Neural cell (in vitro differentiated cells): ENCODE results near the gene MAP2K6. TPM values are rescaled to one million over a fixed set of nuclear protein-coding genes. Genes with fewer than 3 reads are reported as not detected.

Experiments used
- H2AFZ ChIP-seq: fragments of 200-600, 300-800 bp; sonication (generic), shearing (Covaris generic); 2 replicates; pipeline ENCODE4 v1.6.0; 2014; ENCODE audit warnings: low read depth, mild to moderate bottlenecking, antibody characterized with exemption, low read length, moderate library complexity
- H3F3A ChIP-seq: fragments of 200-600 bp; shearing (Covaris generic); 2 replicates; pipeline ENCODE4 v1.6.1; 2016; ENCODE audit warnings: mild to moderate bottlenecking, moderate library complexity, mixed read lengths, antibody characterized with exemption, low read length; ENCODE audit not compliant: insufficient read depth, poor library complexity, severe bottlenecking
- H3K27ac ChIP-seq: fragments of 200-600, 300-800 bp; sonication (generic), shearing (Covaris generic); 2 replicates; pipeline ENCODE4 v1.5.1; 2014; ENCODE audit warnings: mild to moderate bottlenecking, low read length, moderate library complexity
- H3K27me3 ChIP-seq: fragments of 300-800, 200-600 bp; sonication (generic), shearing (Covaris generic); 2 replicates; pipeline ENCODE4 v1.6.0; 2014; ENCODE audit warnings: mild to moderate bottlenecking, low read depth, low read length, moderate library complexity; ENCODE audit not compliant: insufficient read depth
- H3K36me3 ChIP-seq: fragments of 300-800, 200-600 bp; sonication (generic), shearing (Covaris generic); 2 replicates; pipeline ENCODE4 v1.5.1; 2014; ENCODE audit warnings: mild to moderate bottlenecking, antibody characterized with exemption, low read length, moderate library complexity; ENCODE audit not compliant: insufficient read depth
- H3K4me2 ChIP-seq: fragments of 300-800, 200-600 bp; sonication (generic), shearing (Covaris generic); 2 replicates; pipeline ENCODE4 v1.6.0; 2014; ENCODE audit warnings: mild to moderate bottlenecking, low read length
- H3K4me3 ChIP-seq: fragments of 300-800, 200-600 bp; sonication (generic), shearing (Covaris generic); 2 replicates; pipeline ENCODE4 v1.5.1; 2014; ENCODE audit warnings: mild to moderate bottlenecking, low read length, moderate library complexity
- H3K79me2 ChIP-seq: fragments of 200-600 bp; shearing (Covaris generic); replicated peaks from 2 replicates; pipeline ENCODE4 v1.6.0; 2014; ENCODE audit warnings: mild to moderate bottlenecking, low read length, moderate library complexity; ENCODE audit not compliant: insufficient read depth
- H3K9ac ChIP-seq: fragments of 300-800, 200-600 bp; sonication (generic), shearing (Covaris generic); 2 replicates; pipeline ENCODE4 v1.6.1; 2016; ENCODE audit warnings: mild to moderate bottlenecking, low read length, mixed read lengths
- H3K9me2 ChIP-seq: fragments of 200-600 bp; shearing (Covaris generic); 2 replicates; pipeline ENCODE4 v1.6.1; 2016; ENCODE audit warnings: mild to moderate bottlenecking, low read length, mixed read lengths; ENCODE audit not compliant: insufficient read depth
- H3K9me3 ChIP-seq: fragments of 200-600, 300-800 bp; sonication (generic), shearing (Covaris generic); 2 replicates; pipeline ENCODE4 v1.6.1; 2016; ENCODE audit warnings: mild to moderate bottlenecking, mixed run types, low read length, moderate library complexity, mixed read lengths
- H4K20me1 ChIP-seq: fragments of 200-600 bp; shearing (Covaris generic); 2 replicates; pipeline ENCODE4 v1.6.1; 2016; ENCODE audit warnings: mild to moderate bottlenecking, mixed run types; ENCODE audit not compliant: insufficient read depth
- CTCF ChIP-seq: fragments of 450-650 bp; IDR thresholded peaks from 2 replicates; pipeline ENCODE4 v1.5.1; 2014; ENCODE audit warnings: antibody characterized with exemption, mild to moderate bottlenecking, moderate library complexity; ENCODE audit not compliant: poor library complexity, severe bottlenecking
- EP300 ChIP-seq: fragments of 450-650 bp; conservative IDR thresholded peaks from 2 replicates; pipeline ENCODE4 v1.6.1; 2014; ENCODE audit warnings: antibody characterized with exemption, mild to moderate bottlenecking, moderate library complexity; ENCODE audit not compliant: poor library complexity, severe bottlenecking
- EZH2 ChIP-seq: fragments of 200-600, 300-800 bp; shearing (Covaris generic), sonication (generic); IDR thresholded peaks from 2 replicates; pipeline ENCODE4 v1.6.1; 2014; ENCODE audit warnings: antibody characterized with exemption, low read length, borderline replicate concordance, mild to moderate bottlenecking; ENCODE audit not compliant: insufficient read depth, poor library complexity, severe bottlenecking
- MXI1 ChIP-seq: fragments of 450-650 bp; conservative IDR thresholded peaks from 2 replicates; pipeline ENCODE4 v1.6.1; 2014; ENCODE audit warnings: antibody characterized with exemption, mild to moderate bottlenecking; ENCODE audit not compliant: poor library complexity, severe bottlenecking
- POLR2AphosphoS5 ChIP-seq: IDR thresholded peaks from 2 replicates; pipeline ENCODE4 v1.6.1; 2012
- RAD21 ChIP-seq: fragments of 450-650 bp; conservative IDR thresholded peaks from 2 replicates; pipeline ENCODE4 v1.6.1; 2014; ENCODE audit warnings: antibody characterized with exemption, mild to moderate bottlenecking, moderate library complexity
- REST ChIP-seq: IDR thresholded peaks from 2 replicates; pipeline ENCODE4 v1.6.1; 2012; ENCODE audit warnings: borderline replicate concordance
- SMC3 ChIP-seq: fragments of 450-650 bp; conservative IDR thresholded peaks from 2 replicates; pipeline ENCODE4 v1.6.1; 2014; ENCODE audit warnings: antibody characterized with exemption, mild to moderate bottlenecking, moderate library complexity; ENCODE audit not compliant: poor library complexity
- TAF1 ChIP-seq: IDR thresholded peaks from 2 replicates; pipeline ENCODE4 v1.6.1; 2012; ENCODE audit warnings: low read depth
- polyA plus RNA-seq: library from polyadenylated mRNA; depleted of rRNA; stranded (reverse); fragments of >200 nt; gene quantifications from 2 replicates; pipeline ENCODE4 v1.2.3, GENCODE V29; 2014

MAP2K6 gene
- polyA plus RNA-seq, 1 donor from 2014 or later: 10.5 TPM

- no peaks in the 10 kb centered on the region for H3K36me3 ChIP-seq
- no peak overlapping the region for H3K27ac ChIP-seq
- no peaks in the 10 kb centered on the region for H3K9me3 ChIP-seq
- TF ChIP-seq RAD21: no peak
- no peak for TF ChIP-seq SMC3
- no peak for TF ChIP-seq EZH2
- no peak for TF ChIP-seq POLR2AphosphoS5
- TF ChIP-seq REST: no peak
- TF ChIP-seq EP300: no peak
- TF ChIP-seq MXI1: no peak
- TF ChIP-seq TAF1: no peak
- no peaks in the 10 kb centered on the region for H3K27me3 ChIP-seq
- no peaks in the 10 kb centered on the region for H3K9me2 ChIP-seq
- H3K4me2 ChIP-seq: no peak overlapping the region
- no peaks in the 10 kb centered on the region for H3K79me2 ChIP-seq
- H2AFZ ChIP-seq: no peak overlapping the region
- H3K9ac ChIP-seq: no peak overlapping the region
- H3K4me3 ChIP-seq: no peak overlapping the region
- H3F3A ChIP-seq: no peaks in the 10 kb centered on the region
- no peaks in the 10 kb centered on the region for H4K20me1 ChIP-seq
Observed at GRCh38 chr17:69477204-69477902, 62.9 kb downstream of the MAP2K6 start.

DNA sequence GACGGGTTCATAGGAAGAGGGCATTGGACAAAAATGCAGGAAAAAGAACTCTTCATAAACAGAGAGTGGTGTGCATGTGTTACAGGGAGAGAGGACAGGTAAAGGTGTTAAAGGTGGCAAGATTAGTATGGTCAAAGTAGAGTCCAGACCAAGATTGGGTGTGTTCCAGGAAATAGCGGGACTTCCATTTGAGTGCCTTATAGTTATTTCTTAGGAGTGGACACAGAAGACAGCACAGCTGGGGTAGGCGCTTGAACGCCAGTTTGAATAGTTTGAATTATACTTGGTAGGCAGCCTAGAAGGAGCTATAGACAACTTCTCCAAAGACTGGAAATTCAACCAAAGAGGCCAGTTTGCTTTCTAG is 63.4 kb downstream of the MAP2K6 start:
- H3F3A ChIP-seq: no peaks in the 10 kb centered on the region
- no peak overlapping the region for H3K27ac ChIP-seq
- TF ChIP-seq POLR2AphosphoS5: no peak
- no peak for TF ChIP-seq SMC3
- TF ChIP-seq CTCF: no peak
- TF ChIP-seq EP300: no peak
- no peak for TF ChIP-seq MXI1
- TF ChIP-seq EZH2: no peak
- TF ChIP-seq TAF1: no peak
- no peak for TF ChIP-seq RAD21
- TF ChIP-seq REST: no peak
- H3K4me2 ChIP-seq: no peak overlapping the region
- H3K9me3 ChIP-seq: no peaks in the 10 kb centered on the region
- no peak overlapping the region for H2AFZ ChIP-seq
- H3K9me2 ChIP-seq: no peaks in the 10 kb centered on the region
- no peak overlapping the region for H3K9ac ChIP-seq
- H4K20me1 ChIP-seq: no peaks in the 10 kb centered on the region
- no peaks in the 10 kb centered on the region for H3K79me2 ChIP-seq
- no peaks in the 10 kb centered on the region for H3K27me3 ChIP-seq
- H3K4me3 ChIP-seq: no peak overlapping the region
- no peaks in the 10 kb centered on the region for H3K36me3 ChIP-seq
